ENCODE results near the gene GTF2A1L. TPM values are rescaled to one million over a fixed set of nuclear protein-coding genes. Genes with fewer than 3 reads are reported as not detected.

GTF2A1L gene
- total and polyA plus RNA-seq, 9 donors = 2.1 to 13.8 (median 3.6) TPM; not detected in 3

DNA sequence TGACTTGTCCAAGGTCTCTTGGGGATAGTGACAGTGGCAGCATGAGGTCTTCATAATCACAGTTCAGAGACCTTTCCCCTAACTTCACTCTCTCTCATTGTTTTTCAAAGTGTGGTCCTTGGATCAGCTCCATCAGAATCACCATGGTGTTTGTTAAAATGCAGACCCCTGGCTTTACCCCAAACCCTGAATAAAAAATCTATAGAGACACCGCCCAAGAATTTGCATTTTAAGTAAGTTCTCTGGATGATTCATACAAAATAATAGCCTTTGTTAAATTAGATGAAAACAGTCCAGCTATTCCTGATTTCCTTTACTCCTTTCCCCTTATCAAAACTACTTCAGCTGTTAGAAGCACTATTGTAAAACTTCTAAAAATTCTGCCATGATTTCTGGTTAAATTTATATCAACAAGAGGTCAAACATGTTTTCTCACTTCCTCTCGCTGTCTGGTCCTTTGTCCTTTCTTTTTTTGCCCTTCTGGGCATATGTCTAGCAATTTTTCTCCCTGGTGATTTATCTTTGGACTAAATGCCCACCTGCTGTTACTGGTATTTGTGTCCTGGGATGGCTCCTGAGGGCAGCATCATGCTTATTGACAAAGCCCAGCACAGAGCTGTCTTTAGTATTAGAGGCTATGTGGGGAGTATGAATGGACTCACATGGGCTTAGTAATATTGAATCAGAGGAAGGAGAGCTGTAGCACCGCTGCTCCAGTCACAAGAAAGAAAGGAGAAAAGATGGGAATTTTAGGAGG is 74.5 kb downstream of the GTF2A1L start:
- Histone ChIP-seq H3K36me3 (no peaks in the 10 kb centered on the region), H3K9me3 (no peaks in the 10 kb centered on the region), H3K27ac (no peak overlapping the region), H3K4me3 (no peak overlapping the region), H3K4me1 (ENCODE audit: insufficient read depth) (no peaks in the 10 kb centered on the region), H3K27me3 (no peaks in the 10 kb centered on the region)
- WGBS, 3 donors = 73 to 78% (median 75%) methylated on average over 3 of the region's 3 CpGs
- DNase-seq = no peak
- intact Hi-C loops (cut with DNase I) = no loop called here
- no peak for TF ChIP-seq POLR2A (IDR thresholded peaks at IDR 0.05)
- TF ChIP-seq, protein P1, sequence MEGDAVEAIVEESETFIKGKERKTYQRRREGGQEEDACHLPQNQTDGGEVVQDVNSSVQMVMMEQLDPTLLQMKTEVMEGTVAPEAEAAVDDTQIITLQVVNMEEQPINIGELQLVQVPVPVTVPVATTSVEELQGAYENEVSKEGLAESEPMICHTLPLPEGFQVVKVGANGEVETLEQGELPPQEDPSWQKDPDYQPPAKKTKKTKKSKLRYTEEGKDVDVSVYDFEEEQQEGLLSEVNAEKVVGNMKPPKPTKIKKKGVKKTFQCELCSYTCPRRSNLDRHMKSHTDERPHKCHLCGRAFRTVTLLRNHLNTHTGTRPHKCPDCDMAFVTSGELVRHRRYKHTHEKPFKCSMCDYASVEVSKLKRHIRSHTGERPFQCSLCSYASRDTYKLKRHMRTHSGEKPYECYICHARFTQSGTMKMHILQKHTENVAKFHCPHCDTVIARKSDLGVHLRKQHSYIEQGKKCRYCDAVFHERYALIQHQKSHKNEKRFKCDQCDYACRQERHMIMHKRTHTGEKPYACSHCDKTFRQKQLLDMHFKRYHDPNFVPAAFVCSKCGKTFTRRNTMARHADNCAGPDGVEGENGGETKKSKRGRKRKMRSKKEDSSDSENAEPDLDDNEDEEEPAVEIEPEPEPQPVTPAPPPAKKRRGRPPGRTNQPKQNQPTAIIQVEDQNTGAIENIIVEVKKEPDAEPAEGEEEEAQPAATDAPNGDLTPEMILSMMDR (IDR thresholded peaks at IDR 0.05) = no peak
- no peak for TF ChIP-seq EP300 (IDR thresholded peaks at IDR 0.05)

DNA sequence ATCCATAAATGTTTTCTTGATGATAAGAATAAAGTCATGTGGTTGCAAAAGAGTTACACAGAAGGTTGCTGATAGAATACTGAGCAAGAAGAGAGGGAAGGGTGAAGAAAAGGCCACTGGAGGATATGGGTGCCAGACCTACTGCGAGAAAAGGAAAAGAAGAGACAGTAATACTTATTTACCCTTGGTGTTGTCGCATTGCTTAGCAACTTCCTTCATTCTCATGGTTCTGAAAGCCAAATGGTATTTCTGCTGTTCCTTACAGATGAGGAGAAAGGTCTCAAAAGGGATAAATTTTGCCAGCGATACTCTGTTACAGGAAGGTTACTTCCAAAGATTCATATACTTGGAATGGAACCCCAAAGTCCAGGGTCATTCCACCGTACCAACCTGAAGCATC is 75.4 kb downstream of the GTF2A1L start:
- TF ChIP-seq, protein P1 (IDR thresholded peaks at IDR 0.05) = no peak
- TF ChIP-seq EP300 (IDR thresholded peaks at IDR 0.05) (no peak), POLR2A (IDR thresholded peaks at IDR 0.05) (no peak)
- Histone ChIP-seq H3K27ac (no peak overlapping the region), H3K36me3 (no peaks in the 10 kb centered on the region), H3K27me3 (no peaks in the 10 kb centered on the region), H3K4me3 (no peak overlapping the region), H3K4me1 (ENCODE audit: insufficient read depth) (no peaks in the 10 kb centered on the region), H3K9me3 (no peaks in the 10 kb centered on the region)
- 85 to 91% (median 88%) methylated on average over 4 of the region's 4 CpGs for WGBS, 3 donors
- intact Hi-C loops (cut with DNase I) = no loop called here
- no peak for DNase-seq

DNA sequence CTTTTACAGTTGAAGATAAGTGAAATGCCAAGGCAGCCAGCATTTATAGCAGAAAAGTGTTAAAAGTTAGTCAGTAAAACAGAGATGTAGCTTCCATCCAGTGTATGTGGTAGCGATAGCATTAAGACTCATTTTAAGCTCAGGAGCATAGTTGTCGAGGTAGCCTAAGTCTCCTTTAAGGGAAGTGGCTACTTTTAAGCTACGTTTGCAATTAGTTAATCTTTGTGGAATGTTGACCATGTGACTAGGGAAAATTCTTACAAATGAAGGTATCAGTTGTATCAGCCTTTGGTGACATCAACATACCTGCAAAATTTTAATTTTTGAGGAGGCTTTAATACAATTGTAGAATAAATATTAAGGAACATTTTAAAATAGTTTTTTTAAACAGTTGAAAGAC is 76.0 kb downstream of the GTF2A1L start:
- TF ChIP-seq, protein P1 (IDR thresholded peaks at IDR 0.05) = no peak
- TF ChIP-seq EP300 (IDR thresholded peaks at IDR 0.05) (no peak), POLR2A (IDR thresholded peaks at IDR 0.05) (no peak)
- no peaks in the 10 kb centered on the region for H3K4me1 ChIP-seq (ENCODE audit: insufficient read depth)
- intact Hi-C loops (cut with DNase I) = no loop called here
- no peak overlapping the region for H3K27ac ChIP-seq
- DNase-seq = no peak
- H3K9me3 ChIP-seq = no peaks in the 10 kb centered on the region
- no peaks in the 10 kb centered on the region for H3K27me3 ChIP-seq
- WGBS, 3 donors = 50 to 58% (median 54%) methylated on average over 3 of the region's 3 CpGs
- no peaks in the 10 kb centered on the region for H3K36me3 ChIP-seq
- H3K4me3 ChIP-seq = no peak overlapping the region

DNA sequence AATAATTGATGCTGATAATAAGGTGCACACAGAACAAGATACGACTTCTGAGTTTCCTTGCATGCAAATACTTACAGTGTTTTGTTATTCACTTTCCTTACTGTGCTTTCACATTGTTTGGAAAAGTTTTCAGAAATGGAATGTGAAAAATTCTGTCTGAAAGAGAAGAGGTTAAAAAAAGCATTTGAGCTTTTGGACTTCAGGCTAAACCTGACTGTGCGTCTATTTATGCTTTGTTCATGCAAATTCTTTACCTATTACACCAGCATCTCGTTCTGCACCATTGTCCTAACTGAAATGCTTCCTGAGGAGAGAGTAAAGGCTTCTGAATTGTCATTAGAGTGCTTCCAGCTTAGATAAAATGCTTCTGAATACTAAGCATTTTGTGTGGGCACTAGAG is 76.5 kb downstream of the GTF2A1L start:
- TF ChIP-seq POLR2A (IDR thresholded peaks at IDR 0.05) (no peak), EP300 (IDR thresholded peaks at IDR 0.05) (no peak)
- TF ChIP-seq, protein P1 (IDR thresholded peaks at IDR 0.05) = no peak
- intact Hi-C loops (cut with DNase I) = no loop called here
- no peak overlapping the region for H3K27ac ChIP-seq
- no peaks in the 10 kb centered on the region for H3K36me3 ChIP-seq
- no peaks in the 10 kb centered on the region for H3K4me1 ChIP-seq (ENCODE audit: insufficient read depth)
- H3K27me3 ChIP-seq = no peaks in the 10 kb centered on the region
- no peak overlapping the region for H3K4me3 ChIP-seq
- WGBS, 3 donors = 4 to 12% (median 4%) methylated on average over 3 of the region's 3 CpGs
- H3K9me3 ChIP-seq = no peaks in the 10 kb centered on the region
- no peak for DNase-seq
